ENCODE measurements around the gene CHST9.
"Not testable (repeated sequence)": the region's sequence is repeated elsewhere in the genome, so short reads cannot be mapped to it uniquely, and the experiment has no call there.

Gene CHST9, protein sequence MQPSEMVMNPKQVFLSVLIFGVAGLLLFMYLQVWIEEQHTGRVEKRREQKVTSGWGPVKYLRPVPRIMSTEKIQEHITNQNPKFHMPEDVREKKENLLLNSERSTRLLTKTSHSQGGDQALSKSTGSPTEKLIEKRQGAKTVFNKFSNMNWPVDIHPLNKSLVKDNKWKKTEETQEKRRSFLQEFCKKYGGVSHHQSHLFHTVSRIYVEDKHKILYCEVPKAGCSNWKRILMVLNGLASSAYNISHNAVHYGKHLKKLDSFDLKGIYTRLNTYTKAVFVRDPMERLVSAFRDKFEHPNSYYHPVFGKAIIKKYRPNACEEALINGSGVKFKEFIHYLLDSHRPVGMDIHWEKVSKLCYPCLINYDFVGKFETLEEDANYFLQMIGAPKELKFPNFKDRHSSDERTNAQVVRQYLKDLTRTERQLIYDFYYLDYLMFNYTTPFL

DNA sequence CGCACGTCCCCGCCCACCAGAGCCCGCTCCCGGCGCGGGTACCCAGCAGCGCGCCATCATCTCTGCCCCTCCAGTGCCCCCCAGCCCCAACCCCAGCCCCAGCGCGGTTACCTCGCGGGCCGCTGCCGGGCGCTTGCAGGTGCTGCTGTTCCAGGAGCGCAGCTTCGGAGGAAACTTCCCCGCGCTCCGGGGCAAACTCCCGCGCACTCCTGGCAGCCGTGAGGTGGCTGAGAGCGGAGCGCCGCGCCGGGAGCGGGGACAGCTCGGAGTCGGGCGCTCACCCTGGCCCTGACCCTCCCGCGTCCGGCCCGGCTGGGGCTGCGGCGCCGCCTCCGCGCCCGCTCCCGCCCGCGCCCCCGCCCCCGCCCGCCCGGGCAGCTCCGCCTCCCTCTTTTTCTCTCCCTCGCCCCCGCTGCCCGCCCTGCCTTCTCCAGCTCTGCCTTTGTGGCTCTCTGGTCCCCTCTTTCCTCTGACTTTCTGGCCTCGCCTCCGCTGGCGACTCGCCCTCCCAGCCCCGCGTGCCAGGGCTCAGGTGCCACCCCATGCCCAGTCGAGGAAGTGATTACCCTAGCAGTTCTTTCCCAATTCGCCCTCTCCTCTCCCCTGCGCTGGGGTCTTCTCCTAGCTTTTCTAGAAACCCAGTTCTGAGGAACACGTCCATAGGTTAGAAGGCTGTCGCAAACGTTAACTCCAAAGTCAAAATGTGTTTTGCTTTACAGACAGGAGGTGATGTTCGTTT lies at the start of gene CHST9:
CHST9 (minus strand) TSS at position 284 of the 739 bp plus-strand sequence. CDS start 42,499 bp downstream, outside the sequence.
- no peak within 1 kb of the TSS for H3K4me3 ChIP-seq (ENCODE audit: low read depth, low read length)
- DNase-seq (ENCODE audit: low read depth) = no peak
- TF ChIP-seq, protein P1, sequence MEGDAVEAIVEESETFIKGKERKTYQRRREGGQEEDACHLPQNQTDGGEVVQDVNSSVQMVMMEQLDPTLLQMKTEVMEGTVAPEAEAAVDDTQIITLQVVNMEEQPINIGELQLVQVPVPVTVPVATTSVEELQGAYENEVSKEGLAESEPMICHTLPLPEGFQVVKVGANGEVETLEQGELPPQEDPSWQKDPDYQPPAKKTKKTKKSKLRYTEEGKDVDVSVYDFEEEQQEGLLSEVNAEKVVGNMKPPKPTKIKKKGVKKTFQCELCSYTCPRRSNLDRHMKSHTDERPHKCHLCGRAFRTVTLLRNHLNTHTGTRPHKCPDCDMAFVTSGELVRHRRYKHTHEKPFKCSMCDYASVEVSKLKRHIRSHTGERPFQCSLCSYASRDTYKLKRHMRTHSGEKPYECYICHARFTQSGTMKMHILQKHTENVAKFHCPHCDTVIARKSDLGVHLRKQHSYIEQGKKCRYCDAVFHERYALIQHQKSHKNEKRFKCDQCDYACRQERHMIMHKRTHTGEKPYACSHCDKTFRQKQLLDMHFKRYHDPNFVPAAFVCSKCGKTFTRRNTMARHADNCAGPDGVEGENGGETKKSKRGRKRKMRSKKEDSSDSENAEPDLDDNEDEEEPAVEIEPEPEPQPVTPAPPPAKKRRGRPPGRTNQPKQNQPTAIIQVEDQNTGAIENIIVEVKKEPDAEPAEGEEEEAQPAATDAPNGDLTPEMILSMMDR (conservative IDR thresholded peaks at IDR 0.05; ENCODE audit: low read depth, low read length) = no peak

DNA sequence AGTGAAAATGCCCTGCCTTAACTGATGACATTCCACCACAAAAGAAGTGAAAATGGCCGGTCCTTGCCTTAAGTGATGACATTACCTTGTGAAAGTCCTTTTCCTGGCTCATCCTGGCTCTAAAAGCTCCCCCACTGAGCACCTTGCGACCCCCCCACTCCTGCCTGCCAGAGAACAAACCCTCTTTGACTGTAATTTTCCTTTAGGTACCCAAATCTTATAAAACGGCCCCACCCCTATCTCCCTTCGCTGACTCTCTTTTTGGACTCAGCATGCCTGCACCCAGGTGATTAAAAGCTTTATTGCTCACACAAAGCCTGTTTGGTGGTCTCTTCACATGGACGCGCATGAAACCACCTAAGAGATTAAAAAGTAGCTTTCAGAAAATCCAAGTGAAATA lies 47.2 kb upstream of the CHST9 start:
- not testable (repeated sequence) for H3K4me3 ChIP-seq (ENCODE audit: low read depth, low read length); DNase-seq (ENCODE audit: low read depth)

DNA sequence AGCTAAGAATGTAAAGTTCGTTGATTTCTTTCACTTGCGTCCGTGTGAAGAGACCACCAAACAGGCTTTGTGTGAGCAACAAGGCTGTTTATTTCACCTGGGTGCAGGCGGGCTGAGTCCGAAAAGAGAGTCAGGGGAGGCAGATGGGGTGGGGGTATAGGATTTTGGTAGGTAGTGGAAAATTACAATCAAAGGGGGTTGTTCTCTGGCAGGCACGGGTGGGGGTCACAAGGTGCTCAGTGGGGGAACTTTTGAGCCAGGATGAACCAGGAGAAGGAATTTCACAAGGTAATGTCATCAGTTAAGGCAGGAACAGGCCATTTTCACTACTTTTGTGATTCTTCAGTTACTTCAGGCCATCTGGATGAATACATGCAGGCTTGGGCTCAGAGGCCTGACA lies 46.6 kb upstream of the CHST9 start:
- DNase-seq (ENCODE audit: low read depth); H3K4me3 ChIP-seq (ENCODE audit: low read depth, low read length): not testable (repeated sequence)

DNA sequence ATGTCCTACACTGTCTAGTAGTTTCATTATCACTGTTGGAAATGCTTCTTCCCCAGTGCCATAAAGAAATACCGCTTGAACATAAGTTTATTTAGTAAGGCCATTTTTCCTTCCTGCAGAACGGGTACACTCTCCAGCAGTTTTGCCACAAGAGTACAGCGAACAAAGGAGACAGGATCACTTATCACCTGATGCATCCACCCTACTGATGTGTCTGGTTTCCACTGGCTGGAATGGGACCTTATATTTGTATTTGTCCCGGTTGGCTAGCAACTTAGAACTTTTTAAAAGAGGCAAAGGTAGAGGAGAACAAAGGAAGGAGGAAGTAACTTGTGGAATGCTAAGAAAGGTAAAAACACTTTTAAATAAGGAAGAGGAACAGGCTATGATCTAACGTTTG lies 46.1 kb upstream of the CHST9 start:
- not testable (repeated sequence) for H3K4me3 ChIP-seq (ENCODE audit: low read depth, low read length); DNase-seq (ENCODE audit: low read depth)

DNA sequence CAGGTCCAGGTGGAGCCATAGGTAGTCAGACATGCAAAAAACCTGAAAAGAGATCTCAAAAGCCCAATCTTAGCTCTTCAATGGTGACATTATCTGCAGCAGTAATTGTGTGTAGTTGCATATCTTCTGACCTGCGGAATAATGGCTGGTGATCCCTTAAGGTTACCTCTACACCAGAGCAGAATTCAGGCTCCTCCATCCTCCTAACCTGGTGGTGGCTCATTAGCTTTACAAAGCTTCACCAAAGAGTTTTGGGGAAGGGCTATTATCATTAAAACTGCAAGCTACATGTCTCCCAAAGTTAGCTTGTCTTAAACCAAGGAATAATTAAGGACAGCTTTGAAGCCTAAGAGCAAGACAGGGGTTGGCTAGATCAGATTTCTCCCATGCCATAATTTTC lies 42.6 kb upstream of the CHST9 start:
- DNase-seq (ENCODE audit: low read depth) = no peak
- TF ChIP-seq, protein P1 (conservative IDR thresholded peaks at IDR 0.05; ENCODE audit: low read depth, low read length) = no peak
- H3K4me3 ChIP-seq (ENCODE audit: low read depth, low read length) = no peak overlapping the region

DNA sequence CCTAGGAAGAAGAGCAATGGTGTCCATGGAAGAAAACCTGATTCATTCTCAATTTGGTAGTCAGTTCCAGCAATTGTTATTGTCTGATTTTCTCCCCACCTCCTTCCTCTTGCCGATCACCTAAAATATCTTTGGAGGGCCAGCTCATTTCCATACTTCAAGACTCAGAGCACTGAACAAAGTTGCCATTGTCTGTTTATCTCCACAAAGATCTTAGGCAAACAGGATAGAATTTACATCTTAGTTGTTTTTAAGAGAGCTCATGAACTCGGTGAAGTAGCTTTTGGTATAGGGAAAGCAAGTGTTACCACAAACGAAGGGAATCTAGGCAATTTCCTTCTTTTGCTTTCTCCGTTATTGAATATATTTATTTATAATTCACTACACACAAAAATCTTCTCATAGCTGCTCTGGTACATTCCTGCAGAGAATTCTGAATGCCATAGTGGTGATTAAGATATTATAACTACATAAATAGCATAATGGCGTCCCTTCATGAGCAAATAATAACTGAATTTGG lies 41.5 kb upstream of the CHST9 start:
- no peak for DNase-seq (ENCODE audit: low read depth)
- TF ChIP-seq, protein P1 (conservative IDR thresholded peaks at IDR 0.05; ENCODE audit: low read depth, low read length) = no peak
- no peak overlapping the region for H3K4me3 ChIP-seq (ENCODE audit: low read depth, low read length)

DNA sequence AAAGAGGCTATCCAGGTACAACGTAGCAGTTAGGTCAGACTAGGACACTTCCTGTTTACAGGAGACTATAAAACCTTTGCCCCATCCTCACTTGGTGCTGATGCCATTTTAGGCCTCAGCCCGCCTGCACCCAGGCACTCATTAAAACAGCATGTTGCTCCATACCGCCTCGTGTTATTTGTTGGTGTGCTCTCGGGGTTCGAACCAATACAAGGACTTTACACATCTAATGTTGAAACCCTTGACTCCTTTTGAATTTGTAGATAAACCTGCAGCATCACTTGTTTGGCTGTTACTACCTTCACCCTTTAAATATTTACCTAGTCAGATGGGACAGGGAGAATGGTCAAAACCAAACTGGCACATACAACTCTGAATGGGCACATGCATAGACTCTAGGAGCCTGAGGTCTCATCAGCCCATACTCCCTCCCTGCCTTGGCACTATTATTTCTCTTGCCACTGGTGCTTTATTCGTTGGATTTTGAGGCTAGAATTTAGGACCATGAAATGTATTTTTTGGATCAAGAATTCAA lies 40.9 kb upstream of the CHST9 start:
- no peak overlapping the region for H3K4me3 ChIP-seq (ENCODE audit: low read depth, low read length)
- no peak for DNase-seq (ENCODE audit: low read depth)
- TF ChIP-seq, protein P1 (conservative IDR thresholded peaks at IDR 0.05; ENCODE audit: low read depth, low read length) = no peak

DNA sequence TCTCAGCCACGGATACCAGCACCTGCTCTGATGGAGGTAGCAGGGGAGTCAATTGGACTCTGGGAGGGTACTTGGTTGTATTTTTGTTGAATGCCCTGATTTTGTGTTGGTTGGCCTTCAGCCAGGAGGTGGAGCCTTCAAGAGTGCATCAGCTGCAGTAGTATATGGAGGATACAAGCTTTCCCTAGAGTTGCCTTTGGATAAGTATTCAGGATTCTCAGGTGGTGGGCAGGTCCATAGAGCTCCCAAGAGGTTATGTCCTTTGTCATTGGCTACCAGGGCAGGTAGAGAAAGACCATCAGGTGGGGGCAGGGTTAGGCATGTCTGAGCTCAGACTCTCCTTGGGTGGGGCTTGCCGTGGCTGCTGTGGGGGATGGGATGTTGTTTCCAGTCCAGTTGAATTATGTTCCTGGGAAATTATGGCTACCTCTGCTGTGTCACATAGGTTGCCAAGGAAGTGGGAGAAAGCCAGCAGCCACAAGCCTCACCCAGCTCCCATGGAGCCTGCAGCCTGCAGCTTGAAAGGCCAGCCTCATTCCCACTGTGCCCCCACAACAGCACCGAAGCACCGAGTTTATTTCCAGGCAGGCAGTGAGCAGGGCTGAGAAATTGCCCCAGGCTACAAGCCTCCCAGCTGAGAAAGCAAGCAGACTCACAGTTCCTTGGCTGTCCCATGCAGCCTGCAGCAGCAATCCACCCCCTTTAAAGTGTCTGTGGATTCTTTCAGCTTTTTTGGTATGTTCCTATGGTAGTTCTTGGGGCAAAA lies 38.6 kb upstream of the CHST9 start:
- TF ChIP-seq, protein P1 (conservative IDR thresholded peaks at IDR 0.05; ENCODE audit: low read depth, low read length) = no peak
- no peak overlapping the region for H3K4me3 ChIP-seq (ENCODE audit: low read depth, low read length)
- no peak for DNase-seq (ENCODE audit: low read depth)

Data from choroid plexus epithelial cell (primary cell).